ENCODE data around the gene HPN. TPM values are rescaled to one million over a fixed set of nuclear protein-coding genes. Genes with fewer than 3 reads are reported as not detected.

Gene HPN
- total RNA-seq, 1 donor from 2014 or later: not detected

- H3K27me3 ChIP-seq (ENCODE audit: control insufficient read depth, insufficient read depth, low read length): peaks cover 1% of the 10 kb centered on the region
- FAIRE-seq (no peak), DNase-seq (ENCODE audit: low read depth) (no peak)
- no peak overlapping the region for H3K4me3 ChIP-seq (ENCODE audit: low read depth, low read length)
- no peaks in the 10 kb centered on the region for H3K36me3 ChIP-seq (ENCODE audit: control insufficient read depth, insufficient read depth, low read length)
- TF ChIP-seq CTCF (IDR thresholded peaks at IDR 0.05; ENCODE audit: insufficient read depth, low read length, severe bottlenecking): no peak
These were observed 10.3 kb downstream of the HPN start for GRCh38 chr19:35051796-35052195.

- H3K27me3 ChIP-seq (ENCODE audit: control insufficient read depth, insufficient read depth, low read length): peaks cover 1% of the 10 kb centered on the region
- no peak for DNase-seq (ENCODE audit: low read depth)
- no peaks in the 10 kb centered on the region for H3K36me3 ChIP-seq (ENCODE audit: control insufficient read depth, insufficient read depth, low read length)
- TF ChIP-seq CTCF (IDR thresholded peaks at IDR 0.05; ENCODE audit: insufficient read depth, low read length, severe bottlenecking): no peak
- H3K4me3 ChIP-seq (ENCODE audit: low read depth, low read length): no peak overlapping the region
- FAIRE-seq: no peak
These were observed 11.2 kb downstream of the HPN start for GRCh38 chr19:35052599-35053190.

GRCh38 chr19:35053667-35054293 lies 12.3 kb downstream of the HPN start:
- H3K36me3 ChIP-seq (ENCODE audit: control insufficient read depth, insufficient read depth, low read length): no peaks in the 10 kb centered on the region

GRCh38 chr19:35054626-35055025 lies 13.1 kb downstream of the HPN start:
- DNase-seq (ENCODE audit: low read depth) (no peak), FAIRE-seq (no peak)
- Histone ChIP-seq H3K4me3 (ENCODE audit: low read depth, low read length) (no peak overlapping the region), H3K27me3 (ENCODE audit: control insufficient read depth, insufficient read depth, low read length) (no peaks in the 10 kb centered on the region), H3K36me3 (ENCODE audit: control insufficient read depth, insufficient read depth, low read length) (no peaks in the 10 kb centered on the region)
- TF ChIP-seq CTCF (IDR thresholded peaks at IDR 0.05; ENCODE audit: insufficient read depth, low read length, severe bottlenecking): no peak

More at GRCh38 chr19:35053667-35054293, 12.3 kb downstream of the HPN start:
- TF ChIP-seq CTCF (IDR thresholded peaks at IDR 0.05; ENCODE audit: insufficient read depth, low read length, severe bottlenecking): no peak
- DNase-seq (ENCODE audit: low read depth) (no peak), FAIRE-seq (no peak)
- H3K27me3 ChIP-seq (ENCODE audit: control insufficient read depth, insufficient read depth, low read length): peaks cover under 1% of the 10 kb centered on the region
- H3K4me3 ChIP-seq (ENCODE audit: low read depth, low read length): no peak overlapping the region

- no peak for FAIRE-seq
These were observed 14.2 kb downstream of the HPN start for GRCh38 chr19:35055715-35056179.

More at GRCh38 chr19:35055715-35056179, 14.2 kb downstream of the HPN start:
- Histone ChIP-seq H3K4me3 (ENCODE audit: low read depth, low read length) (no peak overlapping the region), H3K36me3 (ENCODE audit: control insufficient read depth, insufficient read depth, low read length) (no peaks in the 10 kb centered on the region), H3K27me3 (ENCODE audit: control insufficient read depth, insufficient read depth, low read length) (no peaks in the 10 kb centered on the region)
- peak; percentile 52 for TF ChIP-seq CTCF (IDR thresholded peaks at IDR 0.05; ENCODE audit: insufficient read depth, low read length, severe bottlenecking)
- peak; percentile 15 for DNase-seq (ENCODE audit: low read depth)

Data from bronchial epithelial cell (primary cell).